ENCODE data around the gene HSBP1.

HSBP1 gene

DNA sequence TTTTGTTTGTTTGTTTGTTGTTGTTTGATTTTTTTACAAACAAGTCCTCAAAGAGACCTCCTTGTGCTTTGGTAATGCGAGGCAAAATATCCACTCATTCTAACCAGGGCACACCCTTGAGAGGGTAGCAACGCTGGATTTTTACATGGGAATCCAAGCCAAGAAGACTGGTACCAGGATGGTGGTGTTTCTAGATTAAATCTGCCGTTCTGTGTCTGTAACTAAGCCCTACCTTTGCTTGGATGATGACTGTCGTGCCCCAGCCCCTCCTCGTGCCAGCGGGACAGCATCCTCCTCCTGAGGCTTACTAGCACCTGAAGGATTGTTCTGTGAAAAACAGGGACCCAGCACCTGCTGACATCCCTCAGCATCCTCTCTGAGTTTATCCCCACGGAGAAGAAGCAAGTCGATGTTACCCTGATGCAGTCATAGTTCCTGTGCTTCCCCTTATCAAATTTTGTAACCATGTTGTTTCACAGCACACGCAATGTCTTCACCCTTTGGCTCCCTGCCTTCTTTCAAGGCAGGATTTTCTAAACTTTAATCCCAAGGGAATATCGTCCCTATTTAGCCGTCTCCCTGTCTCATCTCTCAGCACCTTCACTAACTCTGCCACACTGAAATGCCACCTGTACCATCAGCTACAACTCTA is 5.1 kb upstream of the HSBP1 start:
- no peak for DNase-seq (ENCODE audit: low read depth)
- no peak overlapping the region; the same call in 1 of the 2 replicates for H3K4me3 ChIP-seq (ENCODE audit: low read depth, low read length)
- TF ChIP-seq, protein P1, sequence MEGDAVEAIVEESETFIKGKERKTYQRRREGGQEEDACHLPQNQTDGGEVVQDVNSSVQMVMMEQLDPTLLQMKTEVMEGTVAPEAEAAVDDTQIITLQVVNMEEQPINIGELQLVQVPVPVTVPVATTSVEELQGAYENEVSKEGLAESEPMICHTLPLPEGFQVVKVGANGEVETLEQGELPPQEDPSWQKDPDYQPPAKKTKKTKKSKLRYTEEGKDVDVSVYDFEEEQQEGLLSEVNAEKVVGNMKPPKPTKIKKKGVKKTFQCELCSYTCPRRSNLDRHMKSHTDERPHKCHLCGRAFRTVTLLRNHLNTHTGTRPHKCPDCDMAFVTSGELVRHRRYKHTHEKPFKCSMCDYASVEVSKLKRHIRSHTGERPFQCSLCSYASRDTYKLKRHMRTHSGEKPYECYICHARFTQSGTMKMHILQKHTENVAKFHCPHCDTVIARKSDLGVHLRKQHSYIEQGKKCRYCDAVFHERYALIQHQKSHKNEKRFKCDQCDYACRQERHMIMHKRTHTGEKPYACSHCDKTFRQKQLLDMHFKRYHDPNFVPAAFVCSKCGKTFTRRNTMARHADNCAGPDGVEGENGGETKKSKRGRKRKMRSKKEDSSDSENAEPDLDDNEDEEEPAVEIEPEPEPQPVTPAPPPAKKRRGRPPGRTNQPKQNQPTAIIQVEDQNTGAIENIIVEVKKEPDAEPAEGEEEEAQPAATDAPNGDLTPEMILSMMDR (IDR thresholded peaks at IDR 0.05; ENCODE audit: low read depth, low read length, missing control alignments) = no peak

DNA sequence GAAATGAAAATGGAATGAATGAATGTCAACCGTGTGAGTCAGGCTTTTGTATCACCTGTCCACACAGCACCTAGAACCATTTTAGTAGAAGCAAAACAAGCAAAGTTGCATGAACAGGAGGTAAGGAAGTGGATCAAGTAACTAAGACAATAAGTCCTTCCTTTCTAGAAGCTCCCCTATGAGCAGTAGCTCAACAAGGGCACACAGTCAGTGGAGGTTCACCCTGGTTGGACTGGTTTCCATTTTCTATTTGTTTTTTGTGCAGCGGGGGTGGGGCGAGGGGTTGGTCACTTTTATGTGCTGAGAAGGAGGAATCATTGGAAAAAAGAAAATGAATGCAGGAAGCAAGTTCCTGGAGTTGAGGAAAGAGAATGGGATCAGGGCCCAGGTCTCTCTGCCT is 4.0 kb upstream of the HSBP1 start:
- DNase-seq (ENCODE audit: low read depth) = no peak
- TF ChIP-seq, protein P1 (IDR thresholded peaks at IDR 0.05; ENCODE audit: low read depth, low read length, missing control alignments) = no peak
- no peak overlapping the region for H3K4me3 ChIP-seq (ENCODE audit: low read depth, low read length)

DNA sequence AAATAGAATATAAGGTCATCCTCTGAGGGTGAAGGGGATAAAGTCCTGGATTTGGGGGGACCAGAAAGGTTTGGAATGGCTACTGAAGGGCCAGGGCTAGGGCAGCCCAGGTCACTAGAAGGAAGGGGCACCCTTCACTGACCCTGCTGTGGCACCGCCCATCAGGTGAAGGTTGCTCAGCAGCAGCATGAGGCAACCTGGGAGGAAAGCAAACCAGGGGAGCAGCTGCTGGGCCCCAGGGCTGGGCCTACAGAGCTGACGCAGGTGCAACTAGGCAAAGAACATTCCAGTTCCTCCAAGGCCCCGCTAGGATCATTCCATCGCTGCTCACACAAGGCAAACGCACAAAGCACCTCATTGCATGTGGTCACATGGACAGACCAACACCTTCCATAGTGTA is 3.4 kb upstream of the HSBP1 start:
- DNase-seq (ENCODE audit: low read depth) = no peak
- no peak overlapping the region for H3K4me3 ChIP-seq (ENCODE audit: low read depth, low read length)
- TF ChIP-seq, protein P1 (IDR thresholded peaks at IDR 0.05; ENCODE audit: low read depth, low read length, missing control alignments) = no peak

DNA sequence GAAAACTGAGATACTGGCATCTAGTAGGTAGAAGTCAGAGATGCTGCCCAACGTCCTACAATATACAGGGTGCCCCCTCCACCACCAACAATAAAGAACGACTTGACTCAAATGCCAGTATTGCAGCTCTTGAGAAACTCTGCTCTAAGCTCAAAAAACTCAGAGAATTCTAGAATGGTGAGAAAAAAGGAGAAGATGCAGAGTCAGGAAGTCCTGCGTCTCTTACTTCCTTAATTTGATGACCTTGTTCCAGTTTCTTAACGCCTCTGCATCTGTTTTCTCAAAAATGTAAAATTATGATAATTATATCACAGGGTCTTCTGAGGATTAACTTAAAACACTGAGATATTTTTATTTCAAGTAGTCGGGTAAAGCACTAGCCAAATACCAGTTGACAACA is 1.7 kb upstream of the HSBP1 start:
- TF ChIP-seq, protein P1 (IDR thresholded peaks at IDR 0.05; ENCODE audit: low read depth, low read length, missing control alignments) = no peak
- no peak overlapping the region for H3K4me3 ChIP-seq (ENCODE audit: low read depth, low read length)
- DNase-seq (ENCODE audit: low read depth) = peak; percentile 31

DNA sequence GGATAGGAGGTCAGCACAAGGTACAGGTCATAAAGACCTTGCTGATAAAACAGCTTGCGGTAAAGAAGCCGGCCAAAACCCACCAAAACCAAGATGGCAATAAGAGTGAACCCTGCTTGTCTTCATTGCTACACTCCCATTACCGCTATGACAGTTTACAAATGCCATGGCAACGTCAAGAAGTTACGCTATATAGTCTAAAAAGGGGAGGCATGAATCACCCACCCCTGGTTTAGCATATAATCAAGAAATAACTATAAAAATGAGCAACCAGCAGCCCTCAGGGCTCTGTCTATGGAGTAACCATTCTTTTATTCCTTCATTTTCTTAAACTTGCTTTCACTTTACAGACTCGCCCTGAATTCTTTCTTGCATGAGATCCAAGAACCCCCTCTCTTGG is 1.0 kb upstream of the HSBP1 start:
- DNase-seq (ENCODE audit: low read depth) = no peak
- TF ChIP-seq, protein P1 (IDR thresholded peaks at IDR 0.05; ENCODE audit: low read depth, low read length, missing control alignments) = no peak
- H3K4me3 ChIP-seq (ENCODE audit: low read depth, low read length) = no peak overlapping the region

DNA sequence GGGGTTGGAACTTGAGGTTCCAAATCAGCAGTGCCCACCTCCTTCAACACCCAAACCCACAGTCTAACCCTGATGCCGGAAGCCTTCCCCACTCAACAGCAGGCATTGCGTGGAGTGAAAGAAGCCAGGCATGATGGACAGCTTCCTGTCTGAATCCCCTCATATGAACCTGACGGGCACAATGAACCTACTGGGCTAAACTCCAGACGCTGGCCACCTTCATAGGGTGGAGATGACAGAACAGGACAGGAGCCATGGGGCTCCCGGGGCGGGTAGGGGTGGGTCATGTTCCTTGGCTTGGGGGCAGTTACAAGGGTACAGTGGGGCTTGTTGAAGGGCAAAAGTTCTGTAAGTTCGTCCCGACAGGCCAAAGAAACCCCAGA is 460 bp upstream of the HSBP1 start:
- DNase-seq (ENCODE audit: low read depth) = no peak
- H3K4me3 ChIP-seq (ENCODE audit: low read depth, low read length) = peak overlapping the region; percentile 11; the same call in 1 of the 2 replicates
- TF ChIP-seq, protein P1 (IDR thresholded peaks at IDR 0.05; ENCODE audit: low read depth, low read length, missing control alignments) = no peak

DNA sequence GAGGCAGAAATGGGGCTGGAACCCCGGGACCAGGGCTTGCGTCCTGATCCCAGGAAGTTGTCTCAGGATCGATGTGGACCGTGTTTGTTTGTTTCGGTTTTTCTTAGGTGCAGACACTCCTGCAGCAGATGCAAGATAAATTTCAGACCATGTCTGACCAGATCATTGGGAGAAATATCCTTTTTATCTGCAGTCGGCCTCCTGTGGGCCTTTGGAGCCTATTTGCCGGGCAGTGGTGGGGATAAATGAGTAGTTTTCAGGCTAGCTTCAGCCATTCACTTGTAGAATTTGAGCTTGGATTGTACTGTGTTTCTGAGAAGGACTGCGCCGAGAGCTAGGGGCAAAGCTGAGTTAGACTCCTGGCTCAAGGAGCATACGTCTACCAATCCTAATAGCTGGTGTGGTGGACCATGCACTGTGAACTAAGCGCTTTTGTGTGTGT is 816 bp downstream of the HSBP1 start:
- H3K4me3 ChIP-seq (ENCODE audit: low read depth, low read length) = peak overlapping the region; percentile 96
- DNase-seq (ENCODE audit: low read depth) = no peak
- TF ChIP-seq, protein P1 (IDR thresholded peaks at IDR 0.05; ENCODE audit: low read depth, low read length, missing control alignments) = no peak
